ENCODE results near the gene MYDGF. TPM values are rescaled to one million over a fixed set of nuclear protein-coding genes. Genes with fewer than 3 reads are reported as not detected.

The MYDGF gene
- total RNA-seq, 1 donor from 2014 or later, result 131 TPM

- Histone ChIP-seq H3K9ac (ENCODE audit: low read length) (no peak overlapping the region), H3K27ac (ENCODE audit: low read depth, low read length) (no peak overlapping the region), H3K79me2 (ENCODE audit: insufficient read depth, low read length) (peaks cover 38% of the 10 kb centered on the region), H3K9me3 (ENCODE audit: insufficient read depth, low read depth, low read length) (no peaks in the 10 kb centered on the region), H3K27me3 (ENCODE audit: insufficient read depth, low read length) (no peaks in the 10 kb centered on the region), H4K20me1 (ENCODE audit: insufficient read depth, low read length) (no peaks in the 10 kb centered on the region), H3K4me3 (ENCODE audit: insufficient read depth, low read depth, low read length) (no peak overlapping the region), H2AFZ (ENCODE audit: low read depth, low read length) (no peak overlapping the region), H3K4me1 (ENCODE audit: insufficient read depth, low read length) (peaks cover 16% of the 10 kb centered on the region), H3K4me2 (ENCODE audit: low read length) (no peak overlapping the region), H3K36me3 (ENCODE audit: insufficient read depth, low read length) (peaks cover 29% of the 10 kb centered on the region)
- Mint-ChIP-seq H3K36me3 (ENCODE audit: low read depth, unreplicated experiment) (peaks cover 21% of the 10 kb centered on the region), H3K27me3 (ENCODE audit: low read depth, unreplicated experiment) (no peaks in the 10 kb centered on the region), H3K9me3 (ENCODE audit: unreplicated experiment) (no peaks in the 10 kb centered on the region), H3K4me1 (ENCODE audit: low read depth, unreplicated experiment) (peaks cover 5% of the 10 kb centered on the region), H3K27ac (ENCODE audit: unreplicated experiment) (peak overlapping the region; percentile 26), H3K4me3 (ENCODE audit: unreplicated experiment) (no peak overlapping the region)
- DNase-seq (ENCODE audit: low read depth) (no peak), FAIRE-seq (no peak)
- TF ChIP-seq EZH2 (IDR thresholded peaks at IDR 0.05; ENCODE audit: insufficient read depth, low read length), result no peak
- TF ChIP-seq CTCF (IDR thresholded peaks at IDR 0.05; ENCODE audit: insufficient read depth, low read depth, low read length), result no peak
These were observed 37.2 kb upstream of the MYDGF start for GRCh38 chr19:4707322-4707721.

- Histone ChIP-seq H3K4me1 (ENCODE audit: insufficient read depth, low read length) (peaks cover 16% of the 10 kb centered on the region), H4K20me1 (ENCODE audit: insufficient read depth, low read length) (no peaks in the 10 kb centered on the region), H3K9ac (ENCODE audit: low read length) (no peak overlapping the region), H3K4me2 (ENCODE audit: low read length) (no peak overlapping the region), H2AFZ (ENCODE audit: low read depth, low read length) (no peak overlapping the region), H3K4me3 (ENCODE audit: insufficient read depth, low read depth, low read length) (no peak overlapping the region), H3K79me2 (ENCODE audit: insufficient read depth, low read length) (peaks cover 23% of the 10 kb centered on the region), H3K9me3 (ENCODE audit: insufficient read depth, low read depth, low read length) (no peaks in the 10 kb centered on the region), H3K27ac (ENCODE audit: low read depth, low read length) (no peak overlapping the region), H3K27me3 (ENCODE audit: insufficient read depth, low read length) (no peaks in the 10 kb centered on the region), H3K36me3 (ENCODE audit: insufficient read depth, low read length) (peaks cover 28% of the 10 kb centered on the region)
- no peak for TF ChIP-seq CTCF (IDR thresholded peaks at IDR 0.05; ENCODE audit: insufficient read depth, low read depth, low read length)
- no peak for TF ChIP-seq EZH2 (IDR thresholded peaks at IDR 0.05; ENCODE audit: insufficient read depth, low read length)
- FAIRE-seq (no peak), DNase-seq (ENCODE audit: low read depth) (no peak)
- H3K27me3 Mint-ChIP-seq (ENCODE audit: low read depth, unreplicated experiment), result no peaks in the 10 kb centered on the region
- H3K27ac Mint-ChIP-seq (ENCODE audit: unreplicated experiment), result no peak overlapping the region
- no peaks in the 10 kb centered on the region for H3K9me3 Mint-ChIP-seq (ENCODE audit: unreplicated experiment)
- H3K36me3 Mint-ChIP-seq (ENCODE audit: low read depth, unreplicated experiment), result peaks cover 22% of the 10 kb centered on the region
- H3K4me1 Mint-ChIP-seq (ENCODE audit: low read depth, unreplicated experiment), result peaks cover 5% of the 10 kb centered on the region
- no peak overlapping the region for H3K4me3 Mint-ChIP-seq (ENCODE audit: unreplicated experiment)
These were observed 35.4 kb upstream of the MYDGF start for GRCh38 chr19:4705413-4706131.

- H3K27me3 Mint-ChIP-seq (ENCODE audit: low read depth, unreplicated experiment), result no peaks in the 10 kb centered on the region
These were observed 34.2 kb upstream of the MYDGF start for GRCh38 chr19:4704317-4704673.

More at GRCh38 chr19:4704317-4704673, 34.2 kb upstream of the MYDGF start:
- Histone ChIP-seq H3K4me2 (ENCODE audit: low read length) (no peak overlapping the region), H3K36me3 (ENCODE audit: insufficient read depth, low read length) (peaks cover 20% of the 10 kb centered on the region), H3K79me2 (ENCODE audit: insufficient read depth, low read length) (peaks cover 14% of the 10 kb centered on the region), H2AFZ (ENCODE audit: low read depth, low read length) (no peak overlapping the region), H3K4me3 (ENCODE audit: insufficient read depth, low read depth, low read length) (no peak overlapping the region), H3K27me3 (ENCODE audit: insufficient read depth, low read length) (no peaks in the 10 kb centered on the region), H3K4me1 (ENCODE audit: insufficient read depth, low read length) (peaks cover 9% of the 10 kb centered on the region), H4K20me1 (ENCODE audit: insufficient read depth, low read length) (no peaks in the 10 kb centered on the region), H3K27ac (ENCODE audit: low read depth, low read length) (no peak overlapping the region), H3K9ac (ENCODE audit: low read length) (no peak overlapping the region), H3K9me3 (ENCODE audit: insufficient read depth, low read depth, low read length) (no peaks in the 10 kb centered on the region)
- Mint-ChIP-seq H3K4me3 (ENCODE audit: unreplicated experiment) (no peak overlapping the region), H3K9me3 (ENCODE audit: unreplicated experiment) (no peaks in the 10 kb centered on the region), H3K36me3 (ENCODE audit: low read depth, unreplicated experiment) (peaks cover 19% of the 10 kb centered on the region), H3K4me1 (ENCODE audit: low read depth, unreplicated experiment) (peaks cover 2% of the 10 kb centered on the region), H3K27ac (ENCODE audit: unreplicated experiment) (no peak overlapping the region)
- DNase-seq (ENCODE audit: low read depth) (no peak), FAIRE-seq (no peak)
- TF ChIP-seq EZH2 (IDR thresholded peaks at IDR 0.05; ENCODE audit: insufficient read depth, low read length) (no peak), CTCF (IDR thresholded peaks at IDR 0.05; ENCODE audit: insufficient read depth, low read depth, low read length) (no peak)

Measured in astrocyte (in vitro differentiated cells and primary cell).